Amygdala (tissue), 56 donors: Measurements from ENCODE around the gene SCLT1.
A peak's percentile ranks its signal among the peaks of the same experiment; 100 is the strongest.
"Not testable (repeated sequence)": the region's sequence is repeated elsewhere in the genome, so short reads cannot be mapped to it uniquely, and the experiment has no call there.

Source experiments
- DNase-seq, 56 donors: peaks; one replicate each; lab custom pipeline; 2025; lab: John Stamatoyannopoulos, UW

SCLT1 gene

DNA sequence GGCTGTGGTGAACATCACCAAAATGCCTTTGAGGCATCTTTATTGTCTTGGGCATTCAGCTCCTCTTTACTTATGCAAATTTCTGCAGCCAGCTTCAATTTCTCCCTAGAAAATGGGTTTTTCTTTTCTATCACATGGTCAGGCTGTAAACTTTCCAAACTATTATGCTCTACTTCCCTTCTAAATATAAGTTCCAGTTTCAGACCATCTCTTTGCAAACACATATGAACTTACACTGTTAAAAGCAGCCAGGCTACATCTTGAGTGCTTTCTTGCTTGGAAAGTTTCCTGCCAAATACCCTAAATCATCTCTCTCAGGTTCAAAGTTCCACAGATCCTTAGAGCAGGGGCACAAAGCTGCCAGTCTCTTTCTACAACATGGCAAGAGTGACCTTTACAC is 13.2 kb downstream of the SCLT1 start:
- no peak for DNase-seq

DNA sequence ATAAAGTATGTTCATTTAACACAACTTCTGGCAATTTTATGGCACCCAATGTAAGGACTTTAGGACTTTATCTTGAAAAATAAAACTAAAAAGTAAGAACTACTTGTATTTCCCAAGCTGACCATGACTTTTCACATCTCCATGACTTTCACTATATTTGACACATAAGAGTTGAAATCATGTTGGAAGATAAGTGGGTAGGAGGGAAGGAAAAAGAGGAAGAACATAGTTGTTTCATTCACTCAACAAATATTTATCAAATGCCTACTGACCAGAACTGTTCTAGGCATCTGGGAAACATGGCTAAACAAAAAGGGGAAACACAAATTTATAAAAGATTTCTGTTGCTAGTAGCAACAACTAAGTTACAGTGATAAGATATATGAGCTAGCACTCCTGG is 16.0 kb downstream of the SCLT1 start:
- DNase-seq = no peak

DNA sequence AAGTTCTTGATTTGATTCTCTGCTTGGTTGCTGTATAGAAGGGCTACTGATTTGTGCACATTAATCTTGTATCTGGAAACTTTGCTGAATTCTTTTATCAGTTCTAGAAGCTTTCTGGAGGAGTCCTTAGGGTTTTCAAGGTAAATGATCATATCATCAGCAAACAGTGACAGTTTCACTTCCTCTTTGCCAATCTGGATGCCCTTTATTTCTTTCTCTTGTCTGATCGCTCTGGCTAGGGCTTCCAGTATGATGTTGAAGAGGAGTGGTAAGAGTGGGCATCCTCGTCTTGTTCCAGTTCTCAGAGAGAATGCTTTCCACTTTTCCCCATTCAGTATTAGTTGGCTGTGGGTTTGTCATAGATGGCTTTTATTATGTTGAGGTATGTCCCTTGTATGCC is 23.8 kb downstream of the SCLT1 start:
- not testable (repeated sequence) for DNase-seq

DNA sequence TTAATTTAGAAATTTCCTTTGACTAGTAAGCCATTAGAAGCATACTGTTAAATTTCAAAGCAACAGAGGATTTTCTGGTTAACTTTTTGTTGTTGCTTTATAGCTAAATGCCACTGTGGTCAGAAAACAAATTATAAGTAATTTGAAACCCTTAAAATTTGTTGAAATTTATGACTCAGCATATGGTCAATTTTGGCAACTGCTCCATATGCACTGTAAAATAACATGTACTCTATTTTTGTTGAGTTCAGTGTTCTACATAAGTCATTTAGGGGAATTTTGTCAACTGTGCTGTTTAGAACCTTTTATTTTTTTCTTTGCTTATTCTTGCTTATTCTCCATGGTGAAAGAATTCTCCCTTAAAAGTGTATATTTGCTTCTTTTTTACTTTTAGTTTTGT is 28.6 kb downstream of the SCLT1 start:
- DNase-seq = no peak

DNA sequence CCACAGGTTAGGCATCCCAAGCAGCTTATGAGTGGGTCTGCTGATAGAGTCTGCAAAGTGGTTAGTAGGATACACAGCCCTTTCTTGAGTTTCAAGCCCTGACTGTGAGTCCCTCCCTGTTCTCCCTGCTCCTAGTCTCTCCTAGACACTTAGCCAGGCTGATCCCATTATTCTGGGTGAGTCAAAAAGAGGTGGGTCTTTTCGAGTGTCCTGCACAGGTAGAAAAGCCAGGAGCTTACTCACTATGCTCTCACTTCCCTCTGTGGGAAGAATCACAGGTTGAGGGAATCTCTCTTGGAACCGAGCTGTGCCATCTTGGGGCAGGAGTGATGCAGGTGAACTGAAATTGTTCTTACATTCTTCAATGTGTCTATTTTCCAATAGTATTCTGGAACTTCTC is 29.7 kb downstream of the SCLT1 start:
- no peak for DNase-seq

GRCh38 chr4:129062580-129062979 is 30.8 kb downstream of the SCLT1 start:
- no peak for DNase-seq

- no peak for DNase-seq
Observed at GRCh38 chr4:129059028-129059427, 34.3 kb downstream of the SCLT1 start.

GRCh38 chr4:129046055-129046959 is 47.0 kb downstream of the SCLT1 start:
- no peak for DNase-seq

DNA sequence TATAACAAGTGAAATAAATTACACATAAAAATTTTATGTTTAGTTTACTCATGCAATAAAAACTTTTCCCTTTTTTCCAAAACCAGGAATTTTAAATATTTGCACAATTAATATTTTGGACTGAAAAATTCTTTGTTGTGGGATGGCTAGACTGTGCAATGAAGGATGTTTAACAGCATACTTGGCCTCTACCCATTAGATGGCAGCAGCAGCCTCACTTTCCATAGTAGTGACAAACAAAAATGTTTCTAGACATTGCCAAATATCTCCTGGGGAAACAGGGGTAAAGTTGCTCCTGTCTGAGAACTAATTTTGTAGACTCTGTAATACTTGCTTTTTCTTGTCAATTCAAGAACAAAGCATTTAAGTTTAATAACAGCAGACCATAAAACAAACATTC is 49.8 kb downstream of the SCLT1 start:
- DNase-seq = peak in 1 of 56 donors; percentile 0

- no peak for DNase-seq
Observed at GRCh38 chr4:129040471-129040870, 52.9 kb downstream of the SCLT1 start.

- no peak for DNase-seq
Observed at GRCh38 chr4:129037093-129037492, 56.2 kb downstream of the SCLT1 start.

GRCh38 chr4:129014566-129015509 is 78.5 kb downstream of the SCLT1 start:
- DNase-seq = no peak

DNA sequence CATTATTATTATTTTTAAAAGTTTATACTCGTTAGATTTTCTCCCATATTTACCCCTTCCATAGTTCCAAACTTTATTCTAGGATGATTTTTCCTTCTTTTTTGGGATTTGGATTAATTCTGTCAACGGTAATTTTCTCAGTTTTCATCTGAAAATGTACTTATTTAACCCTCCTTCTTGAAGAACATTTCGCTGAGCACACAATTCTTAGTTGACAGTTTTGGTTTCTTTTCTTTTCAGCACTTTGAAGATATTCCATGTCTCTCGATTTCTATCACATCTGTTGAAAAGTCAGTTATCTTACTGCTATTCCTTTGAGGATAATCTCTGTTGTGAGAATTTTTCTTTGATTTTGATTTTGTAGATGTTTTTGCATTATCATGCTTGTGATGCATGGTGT is 85.2 kb downstream of the SCLT1 start:
- no peak for DNase-seq

- no peak for DNase-seq
Observed at GRCh38 chr4:128986908-128987307, 106.4 kb downstream of the SCLT1 start.

- DNase-seq = no peak
Observed at GRCh38 chr4:128986019-128986418, 107.3 kb downstream of the SCLT1 start.

GRCh38 chr4:128983771-128984485 is 109.4 kb downstream of the SCLT1 start:
- DNase-seq = no peak

DNA sequence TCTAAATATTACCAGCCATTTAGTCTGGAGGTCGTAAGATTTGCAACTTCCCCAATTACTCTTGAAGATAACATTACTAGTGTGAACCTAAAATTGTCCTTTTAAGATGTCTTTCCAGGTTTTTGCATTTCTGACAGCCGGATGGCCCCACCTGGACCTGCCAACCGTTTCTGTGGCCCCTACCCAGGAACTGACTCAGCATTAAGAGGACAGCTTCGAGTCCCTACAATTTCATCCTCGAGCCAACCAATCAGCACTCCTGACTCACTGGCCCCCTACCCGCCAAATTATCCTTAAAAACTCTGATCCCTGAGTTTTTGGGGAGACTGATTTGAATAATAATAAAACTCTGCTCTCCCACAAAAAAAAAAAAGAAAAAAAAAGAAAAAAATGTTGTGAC is 112.0 kb downstream of the SCLT1 start:
- no peak for DNase-seq

DNA sequence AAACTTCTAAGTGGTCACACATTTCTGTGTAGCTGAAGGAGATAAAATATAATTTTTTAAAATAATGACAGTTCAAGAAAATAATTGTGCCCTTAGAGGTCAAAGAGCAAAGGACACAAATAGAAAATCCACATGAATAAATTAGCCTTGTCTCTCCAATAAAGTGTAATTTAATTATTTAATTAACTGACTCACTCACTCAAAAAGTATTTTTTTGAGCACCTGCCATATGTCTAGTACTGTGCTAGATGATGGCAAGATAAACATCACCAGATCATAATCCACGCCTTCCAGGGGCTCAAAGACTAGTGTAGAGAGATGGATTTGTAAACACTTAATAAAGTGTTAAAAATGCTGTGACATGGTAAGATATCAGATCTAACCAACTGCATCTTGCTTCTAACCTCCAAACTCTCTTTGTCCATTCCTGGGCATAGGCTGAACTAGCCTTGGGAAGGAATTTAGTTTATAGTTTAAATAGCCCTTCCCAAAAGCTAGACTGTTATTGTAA is 112.5 kb downstream of the SCLT1 start:
- DNase-seq = no peak

GRCh38 chr4:128979934-128980333 is 113.4 kb downstream of the SCLT1 start:
- DNase-seq = peak in 6 of 56 donors; percentile 0 to 41 (median 13)

DNA sequence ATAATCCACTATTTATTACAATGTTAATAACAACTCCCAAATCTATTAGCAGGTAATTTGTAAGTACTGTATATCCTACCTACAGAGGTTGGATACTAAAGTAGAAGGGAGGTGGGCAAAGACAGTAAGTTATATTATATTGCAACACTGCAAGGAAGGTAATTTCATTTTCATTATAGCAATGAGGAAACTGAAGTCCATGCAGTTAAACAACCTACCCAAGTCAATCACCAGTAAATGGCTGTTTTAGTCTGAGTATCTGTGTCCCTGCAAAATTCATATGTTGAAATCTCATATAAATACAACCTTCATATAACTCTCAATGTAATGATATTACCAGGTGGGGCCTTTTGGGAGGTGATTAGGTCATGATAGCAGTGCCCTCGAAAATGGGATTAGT is 114.4 kb downstream of the SCLT1 start:
- no peak for DNase-seq
